H54 (cell line): ENCODE measurements around the gene FUT3.
"Not testable (repeated sequence)": the region's sequence is repeated elsewhere in the genome, so short reads cannot be mapped to it uniquely, and the experiment has no call there.

Experiments
- DNase-seq: peaks from one replicate; pipeline ENCODE4 v3.0.0; 2011; ENCODE audit warnings: low spot score, mixed read lengths; ENCODE audit not compliant: insufficient read length
- FAIRE-seq: peaks from 3 replicates; lab custom pipeline; 2011; peaks lifted over from hg19 to GRCh38; lab: Jason Lieb, UNC
- POLR2A ChIP-seq: IDR thresholded peaks from 2 replicates; pipeline ENCODE4 v1.6.1; 2011; ENCODE audit warnings: low read depth, mild to moderate bottlenecking, low read length

Gene FUT3

GRCh38 chr19:5891938-5892771 is 40.9 kb upstream of the FUT3 start:
- FAIRE-seq = no peak
- DNase-seq = no peak

GRCh38 chr19:5891572-5891937 is 40.3 kb upstream of the FUT3 start:
- DNase-seq (no peak), FAIRE-seq (no peak)
- no peak for TF ChIP-seq POLR2A

More at GRCh38 chr19:5891938-5892771, 40.9 kb upstream of the FUT3 start:
- TF ChIP-seq POLR2A = no peak

GRCh38 chr19:5890099-5890498 is 38.9 kb upstream of the FUT3 start:
- FAIRE-seq (no peak), DNase-seq (no peak)
- TF ChIP-seq POLR2A = no peak

GRCh38 chr19:5889288-5889971 is 38.2 kb upstream of the FUT3 start:
- TF ChIP-seq POLR2A = no peak
- no peak for FAIRE-seq
- no peak for DNase-seq

- DNase-seq, FAIRE-seq: not testable (repeated sequence)
Observed at GRCh38 chr19:5884065-5884811, 33.0 kb upstream of the FUT3 start.

GRCh38 chr19:5883157-5883873 is 32.1 kb upstream of the FUT3 start:
- not testable (repeated sequence) for DNase-seq, FAIRE-seq

GRCh38 chr19:5882421-5882968 is 31.2 kb upstream of the FUT3 start:
- FAIRE-seq (no peak), DNase-seq (no peak)

GRCh38 chr19:5881543-5882299 is 30.5 kb upstream of the FUT3 start:
- TF ChIP-seq POLR2A = no peak
- DNase-seq = no peak
- no peak for FAIRE-seq

More at GRCh38 chr19:5882421-5882968, 31.2 kb upstream of the FUT3 start:
- TF ChIP-seq POLR2A = no peak

- no peak for TF ChIP-seq POLR2A
- FAIRE-seq (no peak), DNase-seq (no peak)
Observed at GRCh38 chr19:5880604-5881078, 29.4 kb upstream of the FUT3 start.

GRCh38 chr19:5880196-5880595 is 28.9 kb upstream of the FUT3 start:
- TF ChIP-seq POLR2A = no peak
- FAIRE-seq = no peak
- no peak for DNase-seq

GRCh38 chr19:5877882-5878281 is 26.6 kb upstream of the FUT3 start:
- FAIRE-seq (no peak), DNase-seq (no peak)
- no peak for TF ChIP-seq POLR2A

- TF ChIP-seq POLR2A = no peak
- FAIRE-seq (no peak), DNase-seq (no peak)
Observed at GRCh38 chr19:5877427-5877826, 26.2 kb upstream of the FUT3 start.

- DNase-seq = peak; percentile 64
- FAIRE-seq = not testable (repeated sequence)
Observed at GRCh38 chr19:5874496-5874895, 23.2 kb upstream of the FUT3 start.
